PFSK-1 (cell line): ENCODE measurements around the gene TMEM94.

Experiments
- FOXP2 ChIP-seq: optimal IDR thresholded peaks from 2 replicates; pipeline ENCODE3; 2011; ENCODE audit warnings: borderline replicate concordance, control low read depth, inconsistent platforms; ENCODE audit not compliant: insufficient read depth; ENCODE audit errors: extremely low read length, extremely low read depth
- POLR2AphosphoS5 ChIP-seq: IDR thresholded peaks from 2 replicates; pipeline ENCODE4 v1.6.1; 2012; ENCODE audit warnings: low read depth, mild to moderate bottlenecking, control low read depth, low read length, moderate library complexity
- REST ChIP-seq, 2 experiments: IDR thresholded peaks; 2 replicates each; pipeline versions ENCODE4 v1.6.1 to v1.8.0; 2011 to 2012; ENCODE audit warnings: low read depth in 2 of 2, low read length in 2 of 2, control low read depth in 1 of 2, inconsistent platforms in 1 of 2, mild to moderate bottlenecking in 1 of 2, moderate library complexity in 1 of 2; ENCODE audit not compliant: insufficient read depth in 1 of 2
- SIN3A ChIP-seq: IDR thresholded peaks from 2 replicates; pipeline ENCODE4 v1.6.1; 2012; ENCODE audit warnings: mild to moderate bottlenecking, low read length, moderate library complexity, borderline replicate concordance; ENCODE audit not compliant: insufficient read depth
- TAF1 ChIP-seq: IDR thresholded peaks from 2 replicates; pipeline ENCODE4 v1.6.1; 2012; ENCODE audit warnings: low read length, control low read depth, borderline replicate concordance; ENCODE audit not compliant: insufficient read depth

The TMEM94 gene

GRCh38 chr17:75480281-75480680 lies 23.8 kb downstream of the TMEM94 start:
- no peak for TF ChIP-seq SIN3A
- no peak for TF ChIP-seq POLR2AphosphoS5
- no peak for TF ChIP-seq TAF1
- TF ChIP-seq FOXP2: no peak
- TF ChIP-seq REST (IDR thresholded peaks at IDR 0.05; ENCODE audit: insufficient read depth in 1 of 2, low read depth in 2 of 2, low read length in 2 of 2): no peak

GRCh38 chr17:75481194-75482068 lies 25.0 kb downstream of the TMEM94 start:
- TF ChIP-seq TAF1: no peak
- no peak for TF ChIP-seq FOXP2
- TF ChIP-seq REST (IDR thresholded peaks at IDR 0.05; ENCODE audit: insufficient read depth in 1 of 2, low read depth in 2 of 2, low read length in 2 of 2): no peak

GRCh38 chr17:75482098-75482942 lies 25.9 kb downstream of the TMEM94 start:
- TF ChIP-seq SIN3A: no peak
- TF ChIP-seq FOXP2: no peak
- no peak for TF ChIP-seq POLR2AphosphoS5
- TF ChIP-seq TAF1: no peak
- no peak for TF ChIP-seq REST (IDR thresholded peaks at IDR 0.05; ENCODE audit: insufficient read depth in 1 of 2, low read depth in 2 of 2, low read length in 2 of 2)

- TF ChIP-seq POLR2AphosphoS5 (no peak), SIN3A (no peak), FOXP2 (no peak), REST (IDR thresholded peaks at IDR 0.05; ENCODE audit: insufficient read depth in 1 of 2, low read depth in 2 of 2, low read length in 2 of 2) (no peak), TAF1 (no peak)
These were observed 29.3 kb downstream of the TMEM94 start for GRCh38 chr17:75485688-75486087.
